NOMO-1 treated with dmso at 0.1 percent for 144 hours (cell line): ENCODE data around the gene WLS.

Experiments used
- DNase-seq: peaks from one replicate; lab custom pipeline; 2025; ENCODE audit not compliant: unreplicated experiment; lab: John Stamatoyannopoulos, UW

WLS gene

GRCh38 chr1:68141071-68142021 is 91.0 kb downstream of the WLS start:
- no peak for DNase-seq

DNA sequence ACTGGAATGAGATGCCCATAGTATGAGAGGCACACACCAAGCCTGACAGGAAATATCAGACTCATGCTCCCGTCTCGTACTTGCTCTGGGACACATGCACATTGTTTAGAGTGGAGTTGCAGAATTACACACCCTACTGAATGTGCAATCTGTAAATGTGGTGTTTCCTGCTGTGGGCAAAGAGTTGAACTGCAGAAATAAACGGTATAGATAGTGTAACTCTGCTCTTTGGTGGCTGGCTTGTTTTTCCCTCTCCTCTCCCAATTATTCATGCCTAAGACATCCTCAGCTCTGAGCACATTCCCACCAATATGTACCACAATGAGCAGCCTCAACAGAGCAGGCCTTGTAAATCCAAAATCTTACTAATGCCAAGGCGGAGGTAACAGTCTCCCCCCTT is 91.8 kb downstream of the WLS start:
- no peak for DNase-seq

DNA sequence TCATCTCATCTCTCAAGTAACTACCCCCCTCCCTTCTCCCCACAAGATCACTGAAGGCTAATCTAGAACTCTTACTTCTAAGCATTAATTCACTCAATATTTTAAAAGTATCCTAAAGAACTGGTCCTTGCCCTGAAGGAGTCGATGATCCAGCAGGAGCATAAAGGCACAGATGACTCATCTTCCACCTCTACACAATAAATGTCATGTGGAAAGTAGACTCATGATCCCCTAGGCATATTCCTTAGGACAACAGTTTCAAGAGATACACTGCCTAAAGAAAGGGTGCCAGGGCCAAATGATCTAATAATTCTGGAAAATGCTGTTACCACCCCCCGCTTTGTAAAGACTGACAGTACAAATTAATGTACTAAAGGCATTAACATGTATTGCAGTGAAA is 96.1 kb downstream of the WLS start:
- no peak for DNase-seq

DNA sequence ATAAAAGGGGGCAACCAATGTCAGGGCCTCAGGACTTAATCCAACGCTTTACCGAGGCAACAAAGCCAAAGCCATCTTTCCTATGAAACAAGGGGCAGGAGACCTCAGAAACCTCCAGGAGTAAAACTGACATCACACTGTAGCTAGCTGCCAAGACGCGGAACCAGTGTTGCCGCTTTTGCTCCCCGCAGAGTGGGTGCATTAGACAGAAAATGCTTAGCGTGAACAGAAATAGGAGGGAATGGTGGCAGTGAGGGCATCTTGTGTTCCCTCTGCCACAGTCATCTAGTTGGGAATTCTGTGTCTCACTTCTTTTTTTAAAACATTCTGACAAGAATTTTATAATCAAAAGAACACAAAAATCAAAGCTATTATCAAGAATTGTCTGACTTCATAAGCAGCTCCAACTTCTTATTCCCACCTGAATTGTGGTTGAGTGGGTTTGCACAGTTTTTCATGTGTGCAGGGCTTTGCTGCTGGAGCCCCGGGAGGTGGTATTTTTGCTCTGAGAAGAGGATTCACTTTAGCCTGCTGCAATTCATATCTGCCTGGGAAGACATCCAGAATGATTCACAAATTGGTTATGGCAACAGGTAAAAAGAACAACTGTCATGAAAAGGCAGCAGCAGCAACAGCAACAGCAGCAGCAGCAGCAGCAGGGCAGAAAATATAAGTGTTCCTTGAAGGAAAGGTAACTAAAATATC is 99.7 kb downstream of the WLS start:
- DNase-seq, result no peak

DNA sequence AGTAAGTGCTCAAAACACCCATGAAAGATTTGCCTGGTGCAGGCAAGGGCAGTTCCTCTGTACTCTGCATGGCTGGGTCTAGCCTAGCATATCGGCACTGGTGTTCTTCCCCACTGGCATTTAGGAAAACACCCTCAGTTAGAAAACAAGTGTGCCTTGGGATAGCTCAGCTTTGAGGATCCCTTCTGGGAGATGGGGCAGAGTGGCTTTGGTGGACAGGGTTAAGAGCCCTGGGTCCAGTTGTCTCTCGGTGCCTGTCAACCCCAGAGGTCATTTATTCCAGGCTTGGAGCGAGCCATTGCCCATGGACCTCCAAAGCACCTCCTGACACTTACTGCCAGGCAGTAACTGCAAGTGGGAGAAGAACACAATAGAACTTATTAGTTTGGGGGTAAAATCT is 101.1 kb downstream of the WLS start:
- DNase-seq, result no peak

- no peak for DNase-seq
Measured at GRCh38 chr1:68129536-68130250, 102.6 kb downstream of the WLS start.

DNA sequence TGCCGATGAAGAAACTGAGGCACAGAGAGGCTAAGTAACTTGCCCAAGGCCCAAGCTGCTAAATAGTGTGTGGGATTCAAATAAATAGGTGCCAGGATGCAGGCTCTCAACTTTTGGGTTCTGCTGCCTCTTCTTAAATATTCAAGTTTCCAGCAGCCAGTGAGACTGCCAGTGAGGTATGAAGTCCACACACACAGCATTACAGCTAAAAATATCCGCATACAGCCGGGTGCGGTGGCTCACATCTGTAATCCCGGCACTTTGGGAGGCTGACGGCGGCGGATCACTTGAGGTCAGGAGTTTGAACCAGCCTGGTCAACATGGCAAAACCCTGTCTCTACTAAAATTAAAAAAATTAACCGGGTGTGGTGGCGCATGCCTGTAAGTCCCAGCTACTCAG is 103.5 kb downstream of the WLS start:
- DNase-seq, result no peak

DNA sequence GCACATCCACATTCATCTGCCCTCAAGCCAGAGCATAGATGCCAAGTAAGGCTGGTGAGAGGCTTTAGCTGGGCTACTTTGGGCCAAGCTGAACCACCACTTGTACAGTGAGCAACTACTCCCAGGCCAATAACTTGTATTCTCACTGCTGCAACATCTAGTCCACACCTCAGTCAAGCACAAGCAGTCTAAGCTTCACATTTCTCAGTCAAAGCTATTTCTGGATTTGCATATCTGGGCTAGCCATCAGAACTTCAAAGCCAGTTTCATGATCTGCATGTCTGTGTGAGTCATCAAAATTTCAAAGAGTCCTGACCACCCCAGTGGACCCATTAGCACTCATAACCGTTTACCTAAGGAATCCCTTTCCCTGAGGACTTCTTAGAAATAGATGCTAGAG is 104.2 kb downstream of the WLS start:
- DNase-seq, result no peak

GRCh38 chr1:68121536-68121935 is 110.8 kb downstream of the WLS start:
- DNase-seq, result no peak

GRCh38 chr1:68120136-68120791 is 112.1 kb downstream of the WLS start:
- DNase-seq, result peak; percentile 10

DNA sequence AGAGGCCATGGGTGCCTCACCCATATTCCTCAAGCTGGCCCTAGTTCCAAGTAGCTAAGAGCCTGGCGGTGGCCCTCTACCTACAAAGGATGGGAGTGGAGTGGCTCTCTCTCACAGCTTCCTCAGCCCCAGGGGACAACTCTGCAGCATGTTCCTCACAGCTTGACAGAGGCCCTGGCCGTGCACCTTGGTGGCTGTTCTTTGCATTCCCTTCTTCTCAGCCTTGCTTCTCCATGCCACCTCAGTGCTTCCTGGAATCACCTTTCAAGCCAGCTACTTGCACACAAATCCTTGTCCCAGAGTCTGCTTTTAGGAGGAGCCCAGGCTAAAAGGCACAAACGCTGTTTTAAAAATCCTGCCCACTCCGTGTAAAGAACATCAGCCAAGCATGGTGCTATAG is 112.9 kb downstream of the WLS start:
- no peak for DNase-seq

DNA sequence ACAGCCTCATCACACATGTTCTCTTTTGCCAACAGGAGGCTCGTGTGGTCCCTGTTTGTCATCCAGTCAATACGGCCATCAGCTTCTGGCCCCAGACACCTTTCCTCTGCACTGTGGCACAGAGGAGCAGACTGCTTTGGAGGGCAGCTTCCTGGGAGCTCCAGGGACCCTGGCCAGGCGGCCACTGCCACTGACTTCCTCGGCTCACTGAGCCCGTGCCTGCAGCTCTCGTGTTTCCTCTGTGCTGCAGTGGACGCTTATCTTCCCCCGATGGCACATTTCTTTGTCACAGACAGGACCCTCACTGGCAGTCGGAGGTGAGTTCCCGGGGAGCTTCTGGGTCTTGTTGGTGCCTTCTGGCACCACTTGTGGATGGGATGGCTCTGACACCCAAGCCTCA is 114.9 kb downstream of the WLS start:
- no peak for DNase-seq

- no peak for DNase-seq
Measured at GRCh38 chr1:68116643-68117235, 115.6 kb downstream of the WLS start.

GRCh38 chr1:68115308-68115707 is 117.0 kb downstream of the WLS start:
- no peak for DNase-seq

- no peak for DNase-seq
Measured at GRCh38 chr1:68113966-68114365, 118.4 kb downstream of the WLS start.

DNA sequence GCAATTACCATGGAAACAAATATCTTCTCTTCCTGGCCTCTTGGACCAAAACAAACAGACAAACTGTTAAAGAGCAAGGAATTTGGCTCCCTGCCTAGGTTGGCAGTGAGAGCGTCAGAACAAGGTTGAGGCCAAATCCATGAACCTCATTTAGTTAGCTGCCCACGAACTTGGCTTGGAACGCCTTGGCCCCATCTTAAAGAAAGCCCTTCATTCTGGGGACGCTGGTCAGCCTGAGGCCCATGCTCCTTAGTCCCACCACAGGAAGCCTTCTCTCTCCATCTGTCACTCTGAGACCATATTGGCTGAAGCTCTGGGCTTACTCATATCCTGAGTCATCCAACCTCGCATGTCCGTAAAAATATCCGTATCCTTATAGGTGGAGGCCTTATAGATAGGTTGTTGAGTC is 119.5 kb downstream of the WLS start:
- no peak for DNase-seq

GRCh38 chr1:68111519-68112436 is 120.5 kb downstream of the WLS start:
- no peak for DNase-seq

DNA sequence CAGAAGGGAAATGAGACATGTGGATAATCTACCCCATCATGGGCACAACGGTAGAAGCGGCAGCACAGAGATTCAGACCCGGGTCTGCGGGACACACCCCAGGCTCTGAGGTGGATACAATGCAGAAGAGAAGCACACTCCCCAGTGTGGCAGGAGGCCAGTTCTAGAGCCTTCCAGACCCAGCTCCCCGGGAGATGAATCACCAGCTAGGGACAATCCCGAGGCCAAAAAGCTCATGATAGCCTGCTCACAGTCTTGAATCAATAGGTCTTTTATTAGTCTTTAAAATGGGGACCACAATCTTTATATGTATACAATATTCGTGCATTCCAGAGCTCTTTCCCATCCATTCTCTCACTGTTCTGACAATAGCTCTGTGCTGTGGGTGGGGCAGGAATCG is 124.6 kb downstream of the WLS start:
- no peak for DNase-seq

DNA sequence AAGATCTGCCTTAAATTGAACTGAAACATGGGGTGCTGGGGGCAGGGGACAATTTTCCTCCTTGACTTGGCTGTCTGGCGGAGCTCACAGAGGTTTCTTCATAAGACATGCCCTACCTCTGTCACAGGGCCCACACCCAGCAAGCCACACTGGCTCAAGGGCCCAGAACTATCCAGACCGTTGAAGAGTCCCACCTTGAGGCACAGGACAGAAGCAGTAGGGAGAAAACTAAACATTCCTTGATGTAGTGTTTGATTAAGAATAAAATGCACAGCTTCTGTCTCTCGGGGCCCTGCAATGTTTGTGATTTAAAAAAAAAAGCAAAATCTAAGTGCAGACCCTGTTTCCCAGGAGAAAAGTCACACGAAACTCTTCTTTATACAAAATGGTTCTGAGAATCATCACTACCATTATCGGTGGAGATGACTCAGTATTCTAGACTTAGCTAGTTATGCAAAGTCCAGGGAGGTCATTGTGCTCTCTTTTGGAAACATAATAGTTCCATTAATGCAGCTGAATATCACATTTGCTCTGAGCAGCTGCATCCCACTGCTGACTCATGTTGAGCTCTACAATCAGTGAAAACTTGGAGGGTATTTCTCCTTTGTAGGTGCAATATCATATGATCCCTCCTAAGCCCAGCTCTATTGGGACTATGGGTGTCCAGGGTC is 128.3 kb downstream of the WLS start:
- DNase-seq, result no peak
